ENCODE data around the gene SLC39A1.

DNA sequence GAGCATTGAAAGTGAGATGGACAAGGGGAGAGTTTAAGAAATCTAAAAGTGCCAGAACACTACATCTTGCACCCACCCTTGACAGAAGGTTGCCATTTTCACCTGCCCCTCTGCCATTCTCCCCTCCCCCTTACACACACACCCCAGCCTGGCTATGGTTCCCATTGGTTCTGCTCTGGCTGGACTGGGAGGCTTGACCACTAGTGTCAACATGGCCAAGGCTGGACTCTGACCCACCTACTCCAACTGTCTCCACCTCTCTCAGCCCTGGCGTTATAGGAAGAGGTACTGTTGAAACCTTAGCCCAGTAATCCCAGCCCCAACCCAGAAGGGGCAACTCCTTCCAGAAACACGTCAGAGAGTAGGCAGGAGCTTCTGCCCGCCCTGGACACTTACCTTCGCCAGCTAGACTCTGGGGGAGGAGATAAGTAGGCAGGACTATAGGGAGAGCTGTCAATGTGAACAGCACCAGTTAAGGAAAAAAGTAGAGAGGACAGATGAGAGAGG lies 9.4 kb downstream of the SLC39A1 start:
- TF ChIP-seq FOSL1 (IDR thresholded peaks at IDR 0.05; ENCODE audit: insufficient read depth, low read depth, low read length) (no peak), PHF8 (conservative IDR thresholded peaks at IDR 0.05; ENCODE audit: low read depth, low read length) (no peak), E2F6 (IDR thresholded peaks at IDR 0.05) (no peak), SIN3A (conservative IDR thresholded peaks at IDR 0.05 in 1 of 2, IDR thresholded peaks at IDR 0.05 in 1 of 2; ENCODE audit: low read depth in 1 of 2, low read length in 2 of 2) (no peak), EZH2 (IDR thresholded peaks at IDR 0.05; ENCODE audit: low read depth, low read length, severe bottlenecking) (no peak), CEBPB (IDR thresholded peaks at IDR 0.05; ENCODE audit: low read depth, low read length) (no peak), EP300 (IDR thresholded peaks at IDR 0.05; ENCODE audit: borderline replicate concordance in 1 of 2, low read depth in 2 of 2, low read length in 2 of 2) (no peak), YY1 (IDR thresholded peaks at IDR 0.05; ENCODE audit: low read depth, low read length) (no peak), NRF1 (IDR thresholded peaks at IDR 0.05; ENCODE audit: low read depth, low read length) (no peak)
- TF ChIP-seq, protein P1, sequence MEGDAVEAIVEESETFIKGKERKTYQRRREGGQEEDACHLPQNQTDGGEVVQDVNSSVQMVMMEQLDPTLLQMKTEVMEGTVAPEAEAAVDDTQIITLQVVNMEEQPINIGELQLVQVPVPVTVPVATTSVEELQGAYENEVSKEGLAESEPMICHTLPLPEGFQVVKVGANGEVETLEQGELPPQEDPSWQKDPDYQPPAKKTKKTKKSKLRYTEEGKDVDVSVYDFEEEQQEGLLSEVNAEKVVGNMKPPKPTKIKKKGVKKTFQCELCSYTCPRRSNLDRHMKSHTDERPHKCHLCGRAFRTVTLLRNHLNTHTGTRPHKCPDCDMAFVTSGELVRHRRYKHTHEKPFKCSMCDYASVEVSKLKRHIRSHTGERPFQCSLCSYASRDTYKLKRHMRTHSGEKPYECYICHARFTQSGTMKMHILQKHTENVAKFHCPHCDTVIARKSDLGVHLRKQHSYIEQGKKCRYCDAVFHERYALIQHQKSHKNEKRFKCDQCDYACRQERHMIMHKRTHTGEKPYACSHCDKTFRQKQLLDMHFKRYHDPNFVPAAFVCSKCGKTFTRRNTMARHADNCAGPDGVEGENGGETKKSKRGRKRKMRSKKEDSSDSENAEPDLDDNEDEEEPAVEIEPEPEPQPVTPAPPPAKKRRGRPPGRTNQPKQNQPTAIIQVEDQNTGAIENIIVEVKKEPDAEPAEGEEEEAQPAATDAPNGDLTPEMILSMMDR (IDR thresholded peaks at IDR 0.05; ENCODE audit: control extremely low read depth in 1 of 3, insufficient read depth in 1 of 3, low read depth in 1 of 3, low read length in 3 of 3) = no peak
